HEK293T (cell line): Measurements from ENCODE around the gene MUC3A.
"Not testable (repeated sequence)": the region's sequence is repeated elsewhere in the genome, so short reads cannot be mapped to it uniquely, and the experiment has no call there.

Experiments
- CTCF ChIA-PET: fragments of 350-600 bp; formaldehyde crosslinking; extraction: SDS; loops from one replicate; lab custom pipeline; 2021; ENCODE audit warnings: antibody characterized with exemption, inconsistent platforms; lab: Yijun Ruan, JAX
- POLR2A ChIA-PET: fragments of 350-600 bp; formaldehyde crosslinking; extraction: SDS; loops from one replicate; lab custom pipeline; 2020; ENCODE audit warnings: antibody characterized with exemption, inconsistent platforms; lab: Yijun Ruan, JAX
- DNase-seq: peaks from one replicate; pipeline ENCODE4 v3.0.0; 2012; ENCODE audit warnings: mixed read lengths; ENCODE audit errors: extremely low spot score
- ARNT ChIP-seq: fragments of 450-650 bp; IDR thresholded peaks from 2 replicates; pipeline ENCODE4 v1.6.1; 2017; ENCODE audit warnings: mild to moderate bottlenecking
- BHLHE40 ChIP-seq: fragments of 450-650 bp; IDR thresholded peaks from 2 replicates; pipeline ENCODE4 v1.6.1; 2016; ENCODE audit warnings: mild to moderate bottlenecking, moderate library complexity, borderline replicate concordance
- CTBP1 ChIP-seq: fragments of 450-650 bp; IDR thresholded peaks from 2 replicates; pipeline ENCODE4 v1.6.1; 2016; ENCODE audit warnings: borderline replicate concordance
- ELF4 ChIP-seq: fragments of 450-650 bp; IDR thresholded peaks from 2 replicates; pipeline ENCODE4 v1.6.1; 2017; ENCODE audit warnings: antibody characterized with exemption
- FOXA1 ChIP-seq: fragments of 450-650 bp; IDR thresholded peaks from 2 replicates; pipeline ENCODE4 v1.6.1; 2016; ENCODE audit warnings: mild to moderate bottlenecking
- FOXK2 ChIP-seq: fragments of 450-650 bp; IDR thresholded peaks from 2 replicates; pipeline ENCODE4 v1.6.1; 2016; ENCODE audit warnings: mild to moderate bottlenecking
- FOXM1 ChIP-seq: fragments of 450-650 bp; IDR thresholded peaks from 2 replicates; pipeline ENCODE4 v1.6.1; 2017; ENCODE audit warnings: mild to moderate bottlenecking, borderline replicate concordance
- HDGF ChIP-seq: fragments of 450-650 bp; IDR thresholded peaks from 2 replicates; pipeline ENCODE4 v1.6.1; 2017; ENCODE audit warnings: antibody characterized with exemption, borderline replicate concordance
- L3MBTL2 ChIP-seq: fragments of 450-650 bp; conservative IDR thresholded peaks from 2 replicates; pipeline ENCODE4 v1.6.1; 2016; ENCODE audit warnings: mild to moderate bottlenecking
- LEF1 ChIP-seq: fragments of 450-650 bp; IDR thresholded peaks from 2 replicates; pipeline ENCODE4 v1.6.1; 2017; ENCODE audit warnings: mild to moderate bottlenecking, borderline replicate concordance
- NFRKB ChIP-seq: fragments of 450-650 bp; IDR thresholded peaks from 2 replicates; pipeline ENCODE4 v1.6.1; 2016; ENCODE audit warnings: mild to moderate bottlenecking, moderate library complexity
- PKNOX1 ChIP-seq: fragments of 450-650 bp; IDR thresholded peaks from 2 replicates; pipeline ENCODE4 v1.6.1; 2016
- SP1 ChIP-seq: fragments of 450-650 bp; IDR thresholded peaks from 2 replicates; pipeline ENCODE4 v1.6.1; 2017
- SUZ12 ChIP-seq: fragments of 450-650 bp; IDR thresholded peaks from 2 replicates; pipeline ENCODE4 v1.6.1; 2016; ENCODE audit warnings: mild to moderate bottlenecking
- TARDBP ChIP-seq: fragments of 450-650 bp; IDR thresholded peaks from 2 replicates; pipeline ENCODE4 v1.6.1; 2016
- ZNF384 ChIP-seq: fragments of 450-650 bp; IDR thresholded peaks from 2 replicates; pipeline ENCODE4 v1.6.1; 2016

Gene MUC3A

GRCh38 chr7:100933734-100934133 is 15.6 kb upstream of the MUC3A start:
- DNase-seq, result no peak
- POLR2A ChIA-PET, result no interaction called here
- no peak for TF ChIP-seq ZNF384
- TF ChIP-seq FOXK2, result no peak
- no peak for TF ChIP-seq PKNOX1
- no peak for TF ChIP-seq SUZ12
- no peak for TF ChIP-seq HDGF
- no peak for TF ChIP-seq TARDBP
- no peak for TF ChIP-seq SP1
- no peak for TF ChIP-seq LEF1
- TF ChIP-seq FOXA1, result no peak
- TF ChIP-seq NFRKB, result no peak
- no peak for TF ChIP-seq CTBP1
- no peak for TF ChIP-seq ARNT
- TF ChIP-seq L3MBTL2, result no peak
- no peak for TF ChIP-seq FOXM1
- no peak for TF ChIP-seq ELF4
- TF ChIP-seq BHLHE40, result no peak
- CTCF ChIA-PET, result no interaction called here

- POLR2A ChIA-PET, CTCF ChIA-PET, DNase-seq: not testable (repeated sequence)
These were observed 14.0 kb upstream of the MUC3A start for GRCh38 chr7:100935381-100935780.

GRCh38 chr7:100936167-100936566 is 13.2 kb upstream of the MUC3A start:
- CTCF ChIA-PET, DNase-seq, POLR2A ChIA-PET: not testable (repeated sequence)

- CTCF ChIA-PET, result interaction anchor here (0.6 kb wide), 1 partner anchor 328 kb away, joined by 3 read pairs; no protein-coding TSS in a partner anchor
- no peak for DNase-seq
- POLR2A ChIA-PET, result no interaction called here
- TF ChIP-seq HDGF (no peak), TARDBP (no peak), PKNOX1 (peak; percentile 62)
These were observed 7.1 kb upstream of the MUC3A start for GRCh38 chr7:100942045-100942774.

- TF ChIP-seq ELF4, result no peak
- no peak for TF ChIP-seq FOXM1
- no peak for TF ChIP-seq FOXA1
- no peak for TF ChIP-seq LEF1
- TF ChIP-seq ZNF384, result no peak
- TF ChIP-seq L3MBTL2, result no peak
- TF ChIP-seq FOXK2, result no peak
- TF ChIP-seq SUZ12, result no peak
- no peak for TF ChIP-seq SP1
- no peak for TF ChIP-seq BHLHE40
- no peak for TF ChIP-seq ARNT
- no peak for TF ChIP-seq TARDBP
- TF ChIP-seq CTBP1, result no peak
- no peak for TF ChIP-seq HDGF
- ChIA-PET CTCF (no interaction called here), POLR2A (no interaction called here)
- no peak for DNase-seq
These were observed 5.6 kb upstream of the MUC3A start for GRCh38 chr7:100943693-100944092.

- DNase-seq, result no peak
- ChIA-PET CTCF (no interaction called here), POLR2A (no interaction called here)
- TF ChIP-seq ELF4, result no peak
- TF ChIP-seq L3MBTL2, result no peak
- TF ChIP-seq SP1, result no peak
- TF ChIP-seq SUZ12, result no peak
- TF ChIP-seq HDGF, result no peak
- TF ChIP-seq ZNF384, result no peak
- no peak for TF ChIP-seq TARDBP
- TF ChIP-seq LEF1, result no peak
- no peak for TF ChIP-seq ARNT
These were observed 5.2 kb upstream of the MUC3A start for GRCh38 chr7:100944138-100944537.

GRCh38 chr7:100946111-100946510 is 3.2 kb upstream of the MUC3A start:
- CTCF ChIA-PET, result interaction anchor here (0.6 kb wide), 1 partner anchor 20 kb away, joined by 4 read pairs; no protein-coding TSS in a partner anchor
- POLR2A ChIA-PET, result no interaction called here
- no peak for DNase-seq
- TF ChIP-seq NFRKB, result no peak
- TF ChIP-seq ELF4, result no peak
- no peak for TF ChIP-seq L3MBTL2
- no peak for TF ChIP-seq TARDBP
- no peak for TF ChIP-seq PKNOX1
- TF ChIP-seq LEF1, result no peak
- TF ChIP-seq SP1, result no peak
- TF ChIP-seq ARNT, result no peak
- no peak for TF ChIP-seq HDGF
- TF ChIP-seq FOXA1, result no peak
- TF ChIP-seq ZNF384, result no peak
- no peak for TF ChIP-seq FOXM1
- no peak for TF ChIP-seq BHLHE40
- TF ChIP-seq CTBP1, result no peak
